GM12878 (cell line): ENCODE data around the gene PI4KA. TPM values are rescaled to one million over a fixed set of nuclear protein-coding genes. Genes with fewer than 3 reads are reported as not detected.

Experiments used
- ATAC-seq: fragments of 200-7000 bp; cut with Tn5 transposase; 3 replicates; pipeline ENCODE4 v1.9.1; 2020; ENCODE audit warnings: mild to moderate bottlenecking, moderate library complexity
- BruUV-seq: library from RNA; stranded (reverse); fragments of 400-500 nt; replicated peaks from 2 replicates; lab custom pipeline; 2021; lab: Mats Ljungman, UMichigan
- CTCF ChIA-PET: fragments of 300-600 bp; sonication (Branson Sonifier 250); formaldehyde crosslinking; extraction: SDS; loops from one replicate; lab custom pipeline; 2021; ENCODE audit warnings: inconsistent platforms; lab: Yijun Ruan, JAX
- POLR2A ChIA-PET: fragments of 350-600 bp; formaldehyde crosslinking; extraction: SDS; loops from one replicate; lab custom pipeline; 2021; ENCODE audit warnings: inconsistent platforms; lab: Charles Lee
- RAD21 ChIA-PET: fragments of 300-600 bp; sonication (Branson Sonifier 250); formaldehyde crosslinking; loops from one replicate; lab custom pipeline; 2023; ENCODE audit warnings: antibody characterized with exemption; ENCODE audit not compliant: unreplicated experiment; lab: Charles Lee
- SMC1A ChIA-PET: fragments of 300-600 bp; sonication (Branson Sonifier 250); formaldehyde crosslinking; loops from one replicate; lab custom pipeline; 2023; ENCODE audit not compliant: unreplicated experiment, uncharacterized antibody; lab: Charles Lee
- DNase-seq: peaks from one replicate; pipeline ENCODE4 v3.0.0-alpha.2; 2011; ENCODE audit warnings: low read depth, low spot score
- FAIRE-seq: peaks from 3 replicates; lab custom pipeline; 2011; peaks lifted over from hg19 to GRCh38; lab: Jason Lieb, UNC
- H2AFZ ChIP-seq: 2 replicates; pipeline ENCODE4 v1.6.0; 2011; ENCODE audit warnings: low read depth, low read length, control low read depth; ENCODE audit not compliant: control insufficient read depth
- H3K27ac ChIP-seq: 2 replicates; pipeline ENCODE4 v1.5.1; 2011; ENCODE audit warnings: control low read depth; ENCODE audit not compliant: control insufficient read depth, insufficient read depth
- H3K27me3 ChIP-seq, 2 experiments: replicated peaks in 1 of 2; 2 replicates each; pipeline versions ENCODE4 v1.6.0 to v1.6.1; 2011; ENCODE audit warnings: low read length in 1 of 2; ENCODE audit not compliant: control insufficient read depth in 2 of 2, insufficient read depth in 2 of 2
- H3K36me3 ChIP-seq, 2 experiments: 2 replicates each; pipeline ENCODE4 v1.5.1; 2011; ENCODE audit warnings: low read length in 1 of 2; ENCODE audit not compliant: control insufficient read depth in 2 of 2, insufficient read depth in 2 of 2
- H3K4me1 ChIP-seq: 2 replicates; pipeline ENCODE4 v1.6.1; 2011; ENCODE audit warnings: mild to moderate bottlenecking, low read length, moderate library complexity, mixed read lengths; ENCODE audit not compliant: control insufficient read depth, insufficient read depth
- H3K4me2 ChIP-seq: 2 replicates; pipeline ENCODE4 v1.6.0; 2011; ENCODE audit warnings: control low read depth; ENCODE audit not compliant: control insufficient read depth, insufficient read depth
- H3K4me3 ChIP-seq: fragments of 200-600 bp; sonication (generic); 2 replicates; pipeline ENCODE4 v1.5.1; 2016
- H3K79me2 ChIP-seq: 2 replicates; pipeline ENCODE4 v1.6.0; 2011; ENCODE audit warnings: low read length; ENCODE audit not compliant: control insufficient read depth, insufficient read depth
- H3K9ac ChIP-seq: 2 replicates; pipeline ENCODE4 v1.8.0; 2011; ENCODE audit warnings: low read length, control low read depth, mixed read lengths; ENCODE audit not compliant: control insufficient read depth, insufficient read depth
- H3K9me3 ChIP-seq: replicated peaks from 3 replicates; pipeline ENCODE4 v1.5.1; 2011; ENCODE audit warnings: mild to moderate bottlenecking, low read length; ENCODE audit not compliant: control insufficient read depth, insufficient read depth
- H4K20me1 ChIP-seq: 2 replicates; pipeline ENCODE4 v1.6.0; 2011; ENCODE audit not compliant: control insufficient read depth, insufficient read depth
- CEBPB ChIP-seq, 2 experiments: fragments of 150-350 bp in 1 of 2; IDR thresholded peaks; 2 replicates each; pipeline ENCODE4 v1.6.1; 2012 to 2014; ENCODE audit warnings: low read depth in 2 of 2, low read length in 2 of 2, borderline replicate concordance in 1 of 2, inconsistent platforms in 1 of 2
- CHD1 ChIP-seq: IDR thresholded peaks from 2 replicates; pipeline ENCODE4 v1.6.1; 2012; ENCODE audit warnings: low read depth, low read length, improper control_type of control experiment
- FOXK2 ChIP-seq: fragments of 450-650 bp; IDR thresholded peaks from 2 replicates; pipeline ENCODE4 v1.6.1; 2017; ENCODE audit warnings: mild to moderate bottlenecking, moderate library complexity
- HCFC1 ChIP-seq: fragments of 150-350 bp; IDR thresholded peaks from 2 replicates; pipeline ENCODE4 v1.6.1; 2014; ENCODE audit warnings: low read length
- RAD21 ChIP-seq: IDR thresholded peaks from 2 replicates; pipeline ENCODE4 v1.6.1; 2011; ENCODE audit warnings: mild to moderate bottlenecking, low read depth, low read length, moderate library complexity; ENCODE audit not compliant: insufficient read depth
- SREBF2 ChIP-seq: IDR thresholded peaks from 2 replicates; pipeline ENCODE4 v1.6.1; 2012; ENCODE audit warnings: mild to moderate bottlenecking, low read length
- YY1 ChIP-seq: IDR thresholded peaks from 2 replicates; pipeline ENCODE4 v1.6.1; 2011; ENCODE audit warnings: low read depth, mild to moderate bottlenecking, low read length
- WGBS: methylation state at CpG from one replicate; pipeline ENCODE4 v1.1.6; 2016; ENCODE audit warnings: low lambda C conversion rate; ENCODE audit not compliant: insufficient replicate concordance, insufficient coverage; ENCODE audit errors: missing lambda C conversion rate; 5-methylcytosine and 5-hydroxymethylcytosine counted together
- in situ Hi-C: fragments of 300-500 bp; cut with MboI; formaldehyde crosslinking; loops from 9 replicates; pipeline ENCODE4 v1.14.3; 2018; ENCODE audit warnings: mixed read lengths
- intact Hi-C: fragments of 100-400 bp; cut with micrococcal nuclease; formaldehyde crosslinking; loops from one replicate; pipeline ENCODE4 v1.14.2; 2022; ENCODE audit not compliant: unreplicated experiment
- polyA plus RNA-seq, 11 experiments: library from polyadenylated mRNA; depleted of rRNA in 4 of 11; unstranded in 6 of 11; stranded (reverse) in 5 of 11; fragments of >200 nt; fragmentation: Nextera tagmentation in 4 of 11; fragmentation: Illumina TruSeq in 1 of 11; extraction: Ambion mirVana in 4 of 11; extraction: Trizol in 1 of 11; gene quantifications; 1 replicate in 1 of 11; 2 replicates in 10 of 11; pipeline versions ENCODE4 v1.2.1 to v1.2.3, GENCODE V29; 2011 to 2016; ENCODE audit warnings: inconsistent platforms in 2 of 11, missing spikeins in 2 of 11, low read depth in 1 of 11
- total RNA-seq, 4 experiments: library from RNA; depleted of rRNA in 3 of 4; stranded (reverse); fragments of >200 nt in 3 of 4; fragmentation: Illumina TruSeq in 1 of 4; extraction: Trizol in 1 of 4; gene quantifications; 2 replicates each; pipeline versions ENCODE4 v1.2.1 to v1.2.3, GENCODE V29; 2013 to 2021
- TF ChIP-seq, protein P1 (sequence below): fragments of 450-650 bp; IDR thresholded peaks from 2 replicates; pipeline ENCODE4 v1.6.1; 2016; ENCODE audit warnings: mild to moderate bottlenecking

The PI4KA gene
- total and polyA plus RNA-seq, 10 of the 15 experiments (the other 5 are each of a cell fraction or from before 2014, with no cell fraction given), result 4.2 to 78.4 (median 42.1) TPM

DNA sequence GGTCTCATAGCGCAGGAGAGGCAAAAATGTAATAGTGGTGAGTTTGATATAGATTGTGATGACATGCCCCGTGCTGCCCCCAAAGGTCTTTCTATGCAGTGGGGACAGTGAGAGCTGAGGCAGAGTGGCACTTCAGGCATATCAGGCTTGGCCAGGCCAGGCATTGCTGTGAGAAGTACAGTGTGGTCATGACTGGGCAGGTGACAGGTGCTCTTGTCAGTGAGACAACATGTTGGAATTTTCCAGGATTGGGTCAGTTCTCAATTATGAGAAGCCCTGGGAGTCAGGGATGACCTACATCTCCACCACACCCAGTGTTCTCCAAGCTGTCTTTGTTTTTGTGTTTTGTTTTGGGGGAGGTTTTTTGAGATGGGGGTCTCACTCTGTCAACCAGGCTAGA is 3.9 kb upstream of the PI4KA start:
- no peak overlapping the region for H3K4me2 ChIP-seq
- TF ChIP-seq, protein P1, sequence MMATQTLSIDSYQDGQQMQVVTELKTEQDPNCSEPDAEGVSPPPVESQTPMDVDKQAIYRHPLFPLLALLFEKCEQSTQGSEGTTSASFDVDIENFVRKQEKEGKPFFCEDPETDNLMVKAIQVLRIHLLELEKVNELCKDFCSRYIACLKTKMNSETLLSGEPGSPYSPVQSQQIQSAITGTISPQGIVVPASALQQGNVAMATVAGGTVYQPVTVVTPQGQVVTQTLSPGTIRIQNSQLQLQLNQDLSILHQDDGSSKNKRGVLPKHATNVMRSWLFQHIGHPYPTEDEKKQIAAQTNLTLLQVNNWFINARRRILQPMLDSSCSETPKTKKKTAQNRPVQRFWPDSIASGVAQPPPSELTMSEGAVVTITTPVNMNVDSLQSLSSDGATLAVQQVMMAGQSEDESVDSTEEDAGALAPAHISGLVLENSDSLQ, result no peak
- TF ChIP-seq FOXK2, result no peak
- no peak for TF ChIP-seq SREBF2
- TF ChIP-seq RAD21, result no peak
- TF ChIP-seq HCFC1, result no peak
- no peak for TF ChIP-seq CEBPB (IDR thresholded peaks at IDR 0.05; ENCODE audit: borderline replicate concordance in 1 of 2, low read depth in 2 of 2, low read length in 2 of 2)
- no peak for TF ChIP-seq YY1
- no peak for TF ChIP-seq CHD1
- H4K20me1 ChIP-seq, result no peaks in the 10 kb centered on the region
- H3K4me3 ChIP-seq, result no peak overlapping the region
- H3K27ac ChIP-seq, result no peak overlapping the region
- H3K9me3 ChIP-seq, result no peaks in the 10 kb centered on the region
- no TSS peak for BruUV-seq
- ATAC-seq (no peak), DNase-seq (no peak), FAIRE-seq (no peak)
- RAD21 ChIA-PET, result no interaction called here
- 98% methylated on average over 2 of the region's 2 CpGs for WGBS
- intact Hi-C loops, result no loop called here
- SMC1A ChIA-PET, result interaction anchor here (1.4 kb wide), 1 partner anchor 11 kb away, joined by 3 read pairs; no protein-coding TSS in a partner anchor
- H3K79me2 ChIP-seq, result peaks cover 21% of the 10 kb centered on the region
- H3K4me1 ChIP-seq, result no peaks in the 10 kb centered on the region; the same call in 1 of the 2 replicates
- POLR2A ChIA-PET, result no interaction called here
- CTCF ChIA-PET, result no interaction called here
- H3K36me3 ChIP-seq, result peaks cover 0 to 6% of the 10 kb centered on the region in 2 experiments; a peak in 2 of 4 replicates
- no peak overlapping the region for H3K9ac ChIP-seq
- no peak overlapping the region for H2AFZ ChIP-seq
- in situ Hi-C loops, result loop anchor here (10.0 kb wide), 1 partner anchor 52 kb away; the partner anchor contains the start of gene CRKL
- H3K27me3 ChIP-seq, result no peaks in the 10 kb centered on the region
